GM18502 (cell line): ENCODE measurements around the gene TEPSIN.

ENCODE experiments used
- ATAC-seq: cut with Tn5 transposase; IDR thresholded peaks from one replicate; pipeline ENCODE4 v1.9.1; 2021; ENCODE audit warnings: mild to moderate bottlenecking; ENCODE audit not compliant: unreplicated experiment, poor library complexity

The TEPSIN gene

DNA sequence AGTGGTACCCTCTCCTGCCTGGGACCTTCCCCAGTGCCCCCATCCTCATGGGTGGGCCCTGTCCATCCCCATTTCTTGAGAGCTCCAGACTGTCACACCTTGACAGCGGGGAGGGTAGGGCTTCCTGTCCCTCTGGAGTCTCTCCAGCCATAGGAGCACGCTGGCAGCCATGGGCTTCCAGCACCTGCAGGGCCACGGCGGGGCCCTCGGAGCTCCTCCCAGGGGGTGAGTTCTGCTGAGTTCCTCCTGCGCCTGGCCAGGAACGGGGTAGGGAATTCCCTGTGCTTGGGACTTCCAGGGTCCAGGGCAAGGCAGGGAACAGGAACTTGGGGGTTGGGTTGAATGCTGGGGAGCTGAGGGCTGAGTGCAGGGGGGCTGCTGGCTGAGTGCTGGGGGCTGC is 49.8 kb downstream of the TEPSIN start:
- ATAC-seq, result no peak

DNA sequence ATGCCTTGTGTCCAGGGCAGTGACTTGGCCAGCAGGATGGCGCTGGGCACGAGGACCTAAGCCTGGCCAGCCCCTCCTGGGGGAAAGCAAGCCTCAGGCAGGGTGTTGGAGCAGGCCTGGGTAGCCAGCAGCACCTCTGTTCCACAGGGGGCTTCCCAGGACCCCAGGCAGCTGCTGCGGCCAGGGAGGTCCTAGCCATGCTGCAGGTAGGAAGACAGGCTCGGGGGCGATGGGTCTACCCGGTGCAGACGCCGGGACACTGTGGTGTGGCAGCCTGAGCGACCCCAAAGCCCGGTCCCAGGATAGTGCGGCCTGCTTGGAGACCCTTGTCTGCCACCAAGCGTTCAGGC is 50.4 kb downstream of the TEPSIN start:
- ATAC-seq, result no peak

DNA sequence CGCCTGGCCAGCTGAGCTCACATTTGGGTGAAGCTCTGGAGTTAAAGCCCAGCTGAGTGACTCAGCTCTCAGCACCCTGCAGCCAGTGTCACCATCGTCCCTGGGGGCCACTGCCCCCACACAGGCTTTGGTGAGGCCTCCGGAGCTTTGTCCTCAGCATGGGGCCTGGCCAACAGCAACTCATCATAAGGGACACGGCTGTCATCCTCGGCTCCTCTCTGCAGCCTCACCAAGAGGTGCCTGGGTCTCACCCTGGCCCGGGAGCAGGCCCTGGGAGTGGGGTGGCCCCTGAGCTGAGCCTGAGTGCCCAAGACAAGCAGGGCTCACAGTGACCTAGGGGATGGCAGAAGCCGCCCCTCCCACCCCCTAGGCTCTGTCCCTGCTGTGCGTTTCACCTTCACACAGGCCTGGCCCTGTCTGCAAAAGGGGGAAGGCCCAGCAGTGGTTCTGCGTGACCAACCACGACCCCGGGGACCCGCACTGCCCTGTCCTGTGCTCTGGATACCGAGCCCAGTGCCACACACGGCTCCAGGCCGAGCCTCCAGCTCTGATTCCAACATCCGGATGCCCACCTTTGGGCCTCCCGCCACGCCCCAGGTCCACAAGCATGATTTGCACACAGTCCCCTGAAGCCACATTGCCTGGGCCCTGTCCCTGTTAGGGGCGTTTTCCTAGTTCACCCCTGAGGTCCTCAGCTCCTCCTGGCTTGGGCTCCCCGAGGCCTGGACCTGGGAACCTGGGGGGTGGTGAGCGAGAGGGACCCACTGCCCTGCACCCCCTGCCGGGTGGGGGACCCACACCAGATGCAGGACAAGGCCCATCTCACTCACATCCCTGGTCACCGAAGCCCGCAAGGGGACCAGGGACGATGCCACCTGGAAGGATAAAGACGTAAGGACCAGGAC is 51.0 kb downstream of the TEPSIN start:
- ATAC-seq, result no peak

DNA sequence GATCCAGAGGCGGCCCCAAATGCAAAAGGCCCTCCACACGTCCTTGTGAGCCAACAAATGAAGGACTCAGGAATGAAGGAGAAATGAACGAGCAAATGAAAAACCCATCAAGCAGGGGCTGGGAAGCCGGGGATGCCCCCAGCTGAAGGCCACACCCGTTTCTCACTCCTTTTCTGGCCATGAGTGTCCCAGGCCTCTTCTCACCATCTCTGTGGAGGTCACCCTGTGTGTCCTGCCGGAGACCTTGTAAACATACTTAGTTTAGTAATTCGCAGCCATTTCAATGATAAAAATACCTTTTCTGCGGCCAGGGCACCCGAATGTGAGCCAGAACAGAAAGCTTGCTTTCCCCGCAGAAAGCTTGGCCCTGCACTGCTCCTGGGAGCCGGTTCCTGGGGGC is 51.7 kb downstream of the TEPSIN start:
- no peak for ATAC-seq

DNA sequence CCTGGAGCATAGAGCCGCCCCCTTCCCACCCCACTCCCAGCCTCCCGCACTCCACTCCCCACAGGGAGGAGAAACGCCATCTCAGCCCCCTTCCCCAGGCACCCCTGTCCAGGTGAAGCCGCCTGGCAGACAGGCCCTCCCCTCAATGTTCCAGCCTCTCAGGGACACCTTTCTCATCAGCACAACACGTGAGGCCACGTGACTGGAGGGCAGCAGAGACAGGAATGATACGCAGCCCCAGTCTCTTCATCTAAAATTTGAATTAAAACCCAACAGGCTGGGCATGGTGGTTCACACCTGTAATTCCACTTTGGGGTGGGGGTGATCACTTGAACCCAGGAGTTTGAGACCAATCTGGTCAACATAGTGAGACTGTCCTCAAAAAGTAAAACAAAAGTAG is 52.7 kb downstream of the TEPSIN start:
- no peak for ATAC-seq

DNA sequence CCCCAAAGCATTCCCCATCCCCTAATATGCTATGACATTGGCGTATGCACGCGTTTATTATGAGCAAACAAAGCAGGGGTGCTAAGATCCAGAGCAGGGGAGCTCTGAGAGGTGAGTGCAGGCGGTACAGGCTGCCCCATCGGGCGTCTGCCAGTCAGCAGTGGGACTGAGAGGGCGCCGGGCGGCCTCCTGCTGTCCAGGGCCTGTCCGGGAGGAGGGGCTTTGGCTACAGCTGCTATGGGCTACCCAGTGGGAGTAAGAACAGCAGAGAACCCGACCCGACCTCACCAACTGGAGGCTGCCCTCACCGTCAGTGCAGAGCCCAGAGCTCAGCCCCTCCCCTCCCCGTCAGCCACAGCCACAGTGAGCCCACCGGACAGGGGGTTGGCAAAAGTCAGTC is 54.3 kb downstream of the TEPSIN start:
- ATAC-seq, result no peak

DNA sequence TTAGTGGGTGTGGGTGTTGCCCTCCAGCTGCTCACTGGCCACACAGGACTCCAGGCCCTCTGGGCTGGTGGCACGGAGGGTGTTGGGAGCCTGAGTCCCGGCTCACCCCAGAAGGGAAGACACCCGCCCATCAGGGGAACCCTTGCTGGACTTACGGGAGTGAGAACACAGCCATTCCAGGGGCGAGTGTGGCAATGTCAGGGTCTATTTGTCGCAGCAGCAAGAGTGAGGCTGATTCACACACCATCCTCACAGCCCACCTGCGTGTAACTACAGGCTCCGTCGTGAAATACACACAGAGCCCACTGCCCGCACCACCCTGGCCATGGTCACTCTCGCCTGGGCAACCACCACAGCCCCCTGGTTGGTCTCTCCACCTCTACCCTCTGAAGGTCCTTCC is 55.0 kb downstream of the TEPSIN start:
- ATAC-seq, result no peak

DNA sequence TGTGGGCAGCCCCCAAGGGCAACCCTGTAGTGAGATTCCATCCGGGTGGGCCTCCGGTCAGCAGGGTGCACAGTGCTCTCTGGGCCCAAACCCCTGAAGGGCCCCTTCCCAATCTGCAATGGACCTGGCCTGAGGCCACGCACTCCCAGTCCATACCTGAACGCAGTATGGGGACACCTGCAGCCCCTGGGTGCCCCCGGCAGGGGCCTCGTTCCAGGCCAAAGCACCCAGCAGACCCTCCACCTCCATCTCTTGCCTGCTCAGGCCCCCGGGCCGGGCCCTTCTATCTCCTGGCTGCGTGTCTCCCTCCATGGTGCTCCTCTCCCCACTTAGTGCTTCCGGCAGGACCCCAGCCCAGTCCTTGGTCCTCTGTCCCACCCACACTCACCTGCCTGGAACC is 55.5 kb downstream of the TEPSIN start:
- no peak for ATAC-seq

DNA sequence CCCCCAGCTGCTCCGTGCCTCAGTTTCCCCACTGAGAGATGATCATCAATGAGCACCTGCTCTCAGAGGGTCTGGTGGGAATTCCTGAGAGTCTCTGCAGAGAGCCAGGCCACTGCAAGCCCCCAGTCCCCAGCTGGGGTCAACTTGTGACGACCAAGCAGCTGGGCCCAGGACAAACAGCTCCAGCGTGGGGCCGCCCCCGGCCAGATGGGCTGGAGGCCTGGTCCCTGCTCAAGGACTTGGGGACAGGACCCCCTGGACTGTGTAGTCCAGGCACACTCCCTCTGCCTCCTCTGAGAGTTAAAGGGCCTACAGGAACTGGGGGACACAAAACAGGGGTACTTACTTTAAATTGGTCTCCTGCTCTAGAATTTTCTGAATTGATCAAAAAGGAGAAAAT is 56.3 kb downstream of the TEPSIN start:
- no peak for ATAC-seq

DNA sequence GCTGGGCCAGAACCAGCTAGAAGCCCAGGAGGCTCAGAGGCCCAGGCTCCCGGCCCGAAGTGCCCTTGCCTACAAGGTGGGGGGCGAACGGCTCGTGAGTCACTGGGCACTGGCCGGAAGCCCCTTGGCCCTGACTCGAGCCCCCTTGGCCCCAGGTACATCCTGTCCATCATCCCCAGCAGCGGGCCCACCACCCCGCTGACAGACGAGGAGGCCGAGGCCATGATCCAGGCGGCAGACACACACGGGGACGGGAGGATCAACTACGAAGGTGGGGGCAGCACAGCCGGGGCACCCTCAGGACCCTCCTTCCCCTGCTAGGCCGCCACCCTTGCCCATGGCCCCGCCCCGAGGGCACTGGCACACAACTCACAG is 57.1 kb downstream of the TEPSIN start:
- ATAC-seq, result no peak

DNA sequence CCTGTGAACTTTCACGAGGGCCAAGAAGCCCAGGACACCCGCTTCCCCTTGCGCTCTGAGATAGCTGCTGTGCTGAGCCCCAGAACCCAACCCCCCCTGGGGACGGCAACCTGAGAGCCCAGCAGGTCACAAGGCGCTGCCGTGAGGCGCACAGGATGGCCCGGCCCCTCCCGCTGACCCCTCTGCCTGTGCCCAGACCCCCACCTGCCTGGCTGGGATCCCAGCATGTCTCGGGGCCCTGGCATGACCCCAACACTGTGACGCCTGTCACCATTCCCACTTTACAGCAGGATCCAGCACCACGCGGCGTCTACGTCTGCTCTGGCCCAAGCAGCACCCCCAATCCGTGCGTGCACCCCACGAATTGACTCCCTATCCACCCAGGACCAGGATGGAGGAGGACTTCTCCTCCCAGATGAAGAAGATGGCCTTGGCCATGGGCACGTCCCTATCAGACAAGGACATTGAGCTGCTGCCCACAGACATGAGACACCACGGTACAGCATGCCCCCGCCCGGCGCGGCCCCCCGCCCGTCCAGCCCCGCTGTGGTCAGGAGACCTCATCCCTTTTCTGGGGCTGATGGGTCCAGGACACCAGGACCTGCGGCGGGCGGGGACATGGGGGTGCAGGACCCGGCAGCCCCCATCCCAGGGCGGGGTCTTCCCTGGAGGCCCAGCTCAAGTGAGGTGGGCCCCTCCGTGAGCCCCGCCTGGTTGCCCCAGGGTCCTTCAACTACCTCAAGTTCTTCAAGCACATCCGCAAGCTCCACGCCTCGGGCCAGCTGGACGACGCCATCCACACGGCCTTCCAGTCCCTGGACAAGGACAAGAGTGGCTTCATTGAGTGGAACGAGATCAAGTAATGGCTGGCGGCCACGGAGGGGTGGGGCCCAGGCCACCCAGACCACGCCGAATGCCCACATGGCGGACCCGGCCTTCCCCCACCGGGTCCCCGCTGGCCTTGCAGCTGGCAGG is 57.7 kb downstream of the TEPSIN start:
- no peak for ATAC-seq

DNA sequence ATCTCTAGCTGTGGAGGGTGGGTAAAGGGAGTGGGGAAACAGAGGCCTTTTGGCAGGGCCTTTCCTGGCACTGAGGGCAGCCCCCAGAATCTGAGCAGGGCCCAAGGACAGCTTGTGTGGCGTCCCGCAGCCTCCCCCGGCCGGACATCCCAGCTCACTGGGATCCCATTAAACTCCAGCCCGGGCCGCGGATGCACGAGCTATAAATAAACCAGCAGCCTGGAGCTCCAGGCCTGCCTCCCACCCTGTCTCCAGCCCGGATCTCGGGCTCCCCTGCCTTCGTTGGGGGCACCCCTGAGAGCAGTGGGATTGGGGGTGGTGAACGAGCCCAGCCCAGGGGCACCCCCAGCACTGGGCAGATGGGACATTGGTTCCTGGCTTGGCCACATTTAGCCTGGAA is 59.0 kb downstream of the TEPSIN start:
- no peak for ATAC-seq

DNA sequence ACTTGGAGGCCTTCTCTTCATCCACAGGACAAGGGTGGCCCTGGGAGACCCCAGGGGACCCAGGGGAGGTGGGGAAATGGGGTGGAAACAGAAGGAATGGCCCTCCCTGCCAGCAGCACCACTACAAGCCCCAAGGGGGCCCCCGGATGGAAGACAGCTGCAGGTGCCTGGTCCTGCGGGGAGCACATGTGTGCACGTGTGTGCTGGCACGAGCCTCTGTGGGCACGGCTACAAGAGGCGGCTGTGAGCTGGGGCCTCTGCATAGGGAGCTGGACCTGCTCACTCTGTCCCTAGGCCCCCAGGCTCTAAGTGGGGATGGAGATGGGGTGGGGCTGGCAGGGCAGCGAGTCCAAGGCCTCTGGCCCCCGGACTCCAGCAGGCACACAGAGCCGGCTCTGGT is 59.6 kb downstream of the TEPSIN start:
- no peak for ATAC-seq
